Bronchial epithelial cell (primary cell): ENCODE measurements around the gene IDH2. TPM values are rescaled to one million over a fixed set of nuclear protein-coding genes. Genes with fewer than 3 reads are reported as not detected.
"Not testable (repeated sequence)": the region's sequence is repeated elsewhere in the genome, so short reads cannot be mapped to it uniquely, and the experiment has no call there.

Experiments used
- DNase-seq: peaks from one replicate; pipeline ENCODE4 v3.0.0-alpha.2; 2010; ENCODE audit warnings: low read depth
- FAIRE-seq: peaks from 2 replicates; lab custom pipeline; 2011; peaks lifted over from hg19 to GRCh38; lab: Jason Lieb, UNC
- H3K27me3 ChIP-seq: 2 replicates; pipeline ENCODE4 v1.5.1; 2011; ENCODE audit warnings: low read length; ENCODE audit not compliant: control insufficient read depth, insufficient read depth
- H3K36me3 ChIP-seq: 2 replicates; pipeline ENCODE4 v1.5.1; 2011; ENCODE audit warnings: low read length; ENCODE audit not compliant: control insufficient read depth, insufficient read depth
- H3K4me3 ChIP-seq: 2 replicates; pipeline ENCODE4 v1.5.1; 2011; ENCODE audit warnings: mild to moderate bottlenecking, low read depth, low read length, control low read depth
- total RNA-seq: library from RNA; depleted of rRNA; stranded (reverse); fragments of >200 nt; gene quantifications from 2 replicates; pipeline ENCODE4 v1.2.1, GENCODE V29; 2014
- TF ChIP-seq, protein P1 (sequence below): IDR thresholded peaks from 2 replicates; pipeline ENCODE4 v1.5.1; 2011; ENCODE audit warnings: mild to moderate bottlenecking, moderate library complexity, low read length, control low read depth, inconsistent platforms; ENCODE audit not compliant: insufficient read depth, severe bottlenecking

The IDH2 gene
- total RNA-seq, 1 donor from 2014 or later, result 29.5 TPM

- Histone ChIP-seq H3K36me3 (peaks cover 11% of the 10 kb centered on the region), H3K27me3 (no peaks in the 10 kb centered on the region), H3K4me3 (no peak overlapping the region)
- DNase-seq (no peak), FAIRE-seq (no peak)
- TF ChIP-seq, protein P1, sequence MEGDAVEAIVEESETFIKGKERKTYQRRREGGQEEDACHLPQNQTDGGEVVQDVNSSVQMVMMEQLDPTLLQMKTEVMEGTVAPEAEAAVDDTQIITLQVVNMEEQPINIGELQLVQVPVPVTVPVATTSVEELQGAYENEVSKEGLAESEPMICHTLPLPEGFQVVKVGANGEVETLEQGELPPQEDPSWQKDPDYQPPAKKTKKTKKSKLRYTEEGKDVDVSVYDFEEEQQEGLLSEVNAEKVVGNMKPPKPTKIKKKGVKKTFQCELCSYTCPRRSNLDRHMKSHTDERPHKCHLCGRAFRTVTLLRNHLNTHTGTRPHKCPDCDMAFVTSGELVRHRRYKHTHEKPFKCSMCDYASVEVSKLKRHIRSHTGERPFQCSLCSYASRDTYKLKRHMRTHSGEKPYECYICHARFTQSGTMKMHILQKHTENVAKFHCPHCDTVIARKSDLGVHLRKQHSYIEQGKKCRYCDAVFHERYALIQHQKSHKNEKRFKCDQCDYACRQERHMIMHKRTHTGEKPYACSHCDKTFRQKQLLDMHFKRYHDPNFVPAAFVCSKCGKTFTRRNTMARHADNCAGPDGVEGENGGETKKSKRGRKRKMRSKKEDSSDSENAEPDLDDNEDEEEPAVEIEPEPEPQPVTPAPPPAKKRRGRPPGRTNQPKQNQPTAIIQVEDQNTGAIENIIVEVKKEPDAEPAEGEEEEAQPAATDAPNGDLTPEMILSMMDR, result no peak
Observed at GRCh38 chr15:90074023-90074422, 28.2 kb downstream of the IDH2 start.

GRCh38 chr15:90072978-90073640 is 29.2 kb downstream of the IDH2 start:
- no peak for FAIRE-seq
- Histone ChIP-seq H3K4me3 (no peak overlapping the region), H3K27me3 (no peaks in the 10 kb centered on the region), H3K36me3 (peaks cover 9% of the 10 kb centered on the region)
- no peak for DNase-seq
- TF ChIP-seq, protein P1, result no peak

DNA sequence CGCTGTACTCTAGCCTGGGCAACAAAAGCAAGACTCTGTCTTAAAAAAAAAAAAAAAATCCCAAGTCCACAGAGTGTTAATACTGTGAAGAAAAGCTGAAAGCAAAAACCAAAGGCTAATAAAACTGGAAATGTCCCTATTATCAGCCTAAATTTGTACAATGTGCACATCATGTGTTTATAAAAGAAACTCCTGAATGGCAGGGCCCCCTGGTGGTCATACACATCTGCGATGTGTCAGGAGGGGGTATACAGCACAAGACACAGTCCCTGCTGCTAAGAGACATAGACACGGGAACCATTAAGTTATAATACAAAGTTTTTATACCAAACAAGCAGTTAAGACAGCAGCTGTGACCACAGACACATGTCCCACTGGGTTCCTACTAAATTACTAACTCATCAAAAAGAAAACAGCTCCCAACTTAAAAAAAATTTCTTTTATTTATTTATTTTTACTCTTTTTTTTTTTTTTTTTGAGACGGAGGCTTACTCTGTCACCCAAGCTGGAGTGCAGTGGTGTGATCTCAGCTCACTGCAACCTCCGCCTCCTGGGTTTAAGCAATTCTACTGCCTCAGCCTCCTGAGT is 31.0 kb downstream of the IDH2 start:
- H3K4me3 ChIP-seq, result no peak overlapping the region
- peaks cover 15% of the 10 kb centered on the region for H3K36me3 ChIP-seq
- FAIRE-seq (no peak), DNase-seq (peak; percentile 64)
- TF ChIP-seq, protein P1, result peak; percentile 55
- H3K27me3 ChIP-seq, result no peaks in the 10 kb centered on the region

- not testable (repeated sequence) for H3K4me3 ChIP-seq, FAIRE-seq, DNase-seq, H3K27me3 ChIP-seq
- peaks cover 15% of the 10 kb centered on the region for H3K36me3 ChIP-seq
Observed at GRCh38 chr15:90070623-90071022, 31.6 kb downstream of the IDH2 start.

DNA sequence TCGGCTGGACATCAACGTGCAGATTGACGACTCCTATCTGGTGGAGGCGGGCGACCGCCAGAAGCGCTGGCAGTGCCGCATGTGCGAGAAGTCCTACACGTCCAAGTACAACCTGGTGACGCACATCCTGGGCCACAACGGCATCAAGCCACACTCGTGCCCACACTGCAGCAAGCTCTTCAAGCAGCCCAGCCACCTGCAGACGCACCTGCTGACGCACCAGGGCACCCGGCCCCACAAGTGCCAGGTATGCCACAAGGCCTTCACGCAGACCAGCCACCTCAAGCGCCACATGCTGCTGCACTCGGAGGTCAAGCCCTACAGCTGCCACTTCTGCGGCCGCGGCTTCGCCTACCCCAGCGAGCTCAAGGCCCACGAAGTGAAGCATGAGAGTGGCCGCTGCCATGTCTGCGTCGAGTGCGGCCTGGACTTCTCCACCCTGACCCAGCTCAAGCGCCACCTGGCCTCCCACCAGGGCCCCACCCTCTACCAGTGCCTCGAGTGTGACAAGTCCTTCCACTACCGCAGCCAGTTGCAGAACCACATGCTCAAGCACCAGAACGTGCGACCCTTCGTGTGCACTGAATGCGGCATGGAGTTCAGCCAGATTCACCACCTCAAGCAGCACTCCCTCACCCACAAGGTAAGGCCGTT is 34.2 kb downstream of the IDH2 start:
- Histone ChIP-seq H3K27me3 (no peaks in the 10 kb centered on the region), H3K36me3 (peaks cover 13% of the 10 kb centered on the region), H3K4me3 (no peak overlapping the region)
- TF ChIP-seq, protein P1, result no peak
- FAIRE-seq (no peak), DNase-seq (no peak)

GRCh38 chr15:90067181-90067952 is 34.9 kb downstream of the IDH2 start:
- H3K36me3 ChIP-seq, result peaks cover 10% of the 10 kb centered on the region
- H3K4me3 ChIP-seq, result no peak overlapping the region
- FAIRE-seq (no peak), DNase-seq (no peak)
- no peaks in the 10 kb centered on the region for H3K27me3 ChIP-seq
- TF ChIP-seq, protein P1, result no peak
